ENCODE data around the gene ARPP21.

ARPP21 gene

DNA sequence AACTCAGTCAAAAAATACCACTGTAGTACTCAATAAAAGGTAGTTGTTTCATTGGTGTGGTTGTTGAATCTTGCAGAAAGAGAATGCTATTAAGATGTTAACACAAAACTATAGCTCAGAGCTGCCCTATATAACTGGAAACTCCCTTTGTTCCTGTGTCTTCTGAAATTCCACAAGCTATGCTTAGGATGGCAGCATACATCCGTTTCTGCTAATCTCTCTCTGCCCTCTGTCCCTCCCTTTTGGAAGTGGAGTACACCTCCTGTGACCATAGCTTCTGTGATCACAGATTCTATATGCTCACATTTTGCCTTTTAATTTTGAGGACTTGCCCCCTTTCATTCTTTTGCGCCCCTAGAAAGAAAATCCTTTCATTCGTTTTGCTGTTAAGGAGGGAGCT lies 33.7 kb downstream of the ARPP21 start:
- TF ChIP-seq, protein P1, sequence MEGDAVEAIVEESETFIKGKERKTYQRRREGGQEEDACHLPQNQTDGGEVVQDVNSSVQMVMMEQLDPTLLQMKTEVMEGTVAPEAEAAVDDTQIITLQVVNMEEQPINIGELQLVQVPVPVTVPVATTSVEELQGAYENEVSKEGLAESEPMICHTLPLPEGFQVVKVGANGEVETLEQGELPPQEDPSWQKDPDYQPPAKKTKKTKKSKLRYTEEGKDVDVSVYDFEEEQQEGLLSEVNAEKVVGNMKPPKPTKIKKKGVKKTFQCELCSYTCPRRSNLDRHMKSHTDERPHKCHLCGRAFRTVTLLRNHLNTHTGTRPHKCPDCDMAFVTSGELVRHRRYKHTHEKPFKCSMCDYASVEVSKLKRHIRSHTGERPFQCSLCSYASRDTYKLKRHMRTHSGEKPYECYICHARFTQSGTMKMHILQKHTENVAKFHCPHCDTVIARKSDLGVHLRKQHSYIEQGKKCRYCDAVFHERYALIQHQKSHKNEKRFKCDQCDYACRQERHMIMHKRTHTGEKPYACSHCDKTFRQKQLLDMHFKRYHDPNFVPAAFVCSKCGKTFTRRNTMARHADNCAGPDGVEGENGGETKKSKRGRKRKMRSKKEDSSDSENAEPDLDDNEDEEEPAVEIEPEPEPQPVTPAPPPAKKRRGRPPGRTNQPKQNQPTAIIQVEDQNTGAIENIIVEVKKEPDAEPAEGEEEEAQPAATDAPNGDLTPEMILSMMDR (conservative IDR thresholded peaks at IDR 0.05; ENCODE audit: low read depth, low read length) = no peak
- DNase-seq (ENCODE audit: low read depth) = no peak
- H3K4me3 ChIP-seq (ENCODE audit: low read depth, low read length) = no peak overlapping the region

DNA sequence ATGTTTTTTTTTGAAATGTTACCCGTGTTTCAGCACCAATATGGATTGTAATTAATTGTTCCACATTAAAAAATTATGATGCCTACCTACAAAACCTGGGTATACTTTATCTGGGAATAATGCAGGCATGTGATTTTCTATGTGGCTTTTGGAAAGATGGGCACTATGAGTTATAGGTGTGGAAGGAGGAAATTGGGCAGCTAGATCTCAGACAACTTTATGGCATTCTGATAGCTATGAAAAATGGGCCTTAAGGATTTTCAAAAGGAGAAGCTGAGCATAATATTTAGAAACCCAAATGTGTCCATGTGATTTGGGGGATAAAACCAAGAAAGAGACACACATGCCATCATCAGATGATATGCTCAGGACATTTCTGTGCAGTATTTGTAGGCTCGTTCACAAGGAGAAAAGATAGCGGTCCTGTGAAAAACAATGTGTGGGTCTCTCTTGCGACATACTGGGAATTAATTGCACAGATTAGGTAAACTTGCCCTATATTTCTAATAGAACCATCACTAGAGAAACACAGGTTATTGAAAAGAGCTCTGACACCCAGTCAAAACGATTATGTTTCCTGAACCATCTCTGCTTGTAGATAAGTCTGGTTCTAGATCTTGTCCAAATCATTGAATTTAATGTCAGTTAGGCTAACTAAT lies 35.3 kb downstream of the ARPP21 start:
- no peak for DNase-seq (ENCODE audit: low read depth)
- no peak overlapping the region for H3K4me3 ChIP-seq (ENCODE audit: low read depth, low read length)
- TF ChIP-seq, protein P1 (conservative IDR thresholded peaks at IDR 0.05; ENCODE audit: low read depth, low read length) = no peak

DNA sequence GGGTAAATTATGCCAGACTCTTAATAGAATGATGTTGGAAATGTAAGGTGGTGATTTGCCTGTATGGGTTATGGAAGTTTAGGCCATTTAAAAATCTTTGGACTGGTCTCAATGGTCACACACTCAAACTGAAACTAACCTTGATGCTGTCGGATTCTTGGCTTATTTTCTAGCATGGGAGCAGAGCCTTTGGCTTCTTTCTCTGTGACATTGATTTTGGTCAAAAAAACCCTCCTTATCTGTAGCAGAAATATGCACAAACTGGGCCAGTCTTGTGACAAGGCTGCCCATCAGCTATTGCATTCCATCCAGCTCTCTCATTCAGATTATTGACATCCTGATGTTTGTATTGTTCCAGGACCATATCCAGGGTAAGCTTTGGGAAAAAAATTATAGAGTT lies 35.9 kb downstream of the ARPP21 start:
- no peak overlapping the region for H3K4me3 ChIP-seq (ENCODE audit: low read depth, low read length)
- no peak for DNase-seq (ENCODE audit: low read depth)
- TF ChIP-seq, protein P1 (conservative IDR thresholded peaks at IDR 0.05; ENCODE audit: low read depth, low read length) = no peak

DNA sequence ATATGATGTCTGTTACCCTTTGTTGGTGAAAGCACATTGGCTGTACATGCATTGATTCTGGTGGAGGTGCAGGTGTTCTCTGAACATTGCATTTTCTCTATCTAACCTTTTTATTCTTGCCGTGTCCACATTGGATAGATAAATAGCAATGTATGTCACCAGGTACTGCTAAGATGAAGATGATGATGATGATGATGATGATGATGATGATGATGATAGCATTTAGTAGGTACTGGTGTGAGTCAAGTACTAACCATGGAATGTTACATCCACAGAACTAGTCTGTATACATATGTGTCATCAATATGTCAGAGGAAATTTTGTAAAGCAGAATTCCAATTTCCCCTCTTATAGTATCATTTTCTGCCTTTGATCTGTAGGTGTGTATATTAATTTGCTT lies 36.3 kb downstream of the ARPP21 start:
- TF ChIP-seq, protein P1 (conservative IDR thresholded peaks at IDR 0.05; ENCODE audit: low read depth, low read length) = no peak

DNA sequence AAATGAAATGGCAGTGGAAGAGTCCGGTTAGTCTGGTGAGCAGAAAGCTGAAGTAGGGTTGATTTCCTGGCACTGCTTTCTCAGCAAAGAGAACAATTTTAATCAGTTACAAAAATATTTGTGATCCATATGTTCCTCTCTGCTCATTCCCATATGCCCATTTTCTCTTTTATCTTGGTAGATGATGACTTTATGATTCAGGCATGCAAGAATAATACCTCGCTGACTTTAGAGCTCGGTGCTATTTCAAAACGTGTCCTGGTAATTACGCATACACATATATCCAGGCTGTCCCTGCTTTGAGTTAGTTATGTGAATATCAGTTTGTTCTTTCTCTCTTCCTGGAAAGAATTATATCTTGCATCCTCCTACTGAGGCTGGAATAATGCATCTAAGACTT lies 38.5 kb downstream of the ARPP21 start:
- peak; percentile 46 for DNase-seq (ENCODE audit: low read depth)
- H3K4me3 ChIP-seq (ENCODE audit: low read depth, low read length) = no peak overlapping the region
- TF ChIP-seq, protein P1 (conservative IDR thresholded peaks at IDR 0.05; ENCODE audit: low read depth, low read length) = no peak

More for the DNA sequence above, 36.3 kb downstream of the ARPP21 start:
- no peak overlapping the region for H3K4me3 ChIP-seq (ENCODE audit: low read depth, low read length)
- no peak for DNase-seq (ENCODE audit: low read depth)

DNA sequence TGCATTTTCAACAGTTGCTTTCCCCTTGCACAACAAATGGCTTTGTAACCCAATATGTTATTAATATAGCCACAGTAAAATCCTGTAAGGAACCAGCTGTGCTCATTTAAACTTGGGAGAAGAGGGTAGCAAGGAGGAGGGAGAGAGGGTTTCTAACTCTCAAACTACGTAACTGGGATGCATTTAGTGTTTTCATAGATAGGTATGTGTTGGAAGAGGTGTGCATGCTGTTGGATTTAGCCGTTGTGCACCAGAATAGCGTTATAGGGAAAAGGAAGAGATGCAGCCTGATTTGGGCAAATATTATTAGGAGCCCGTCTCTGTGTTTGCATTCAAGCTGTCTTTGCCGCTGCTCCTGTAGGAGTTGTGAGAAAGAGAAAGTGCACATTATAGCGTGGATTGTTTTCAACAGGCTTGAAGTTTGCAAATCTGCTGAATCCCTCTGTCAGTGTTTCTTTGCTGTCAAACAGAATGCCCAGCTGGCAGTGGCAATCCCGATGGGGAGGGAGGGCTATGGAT lies 39.4 kb downstream of the ARPP21 start:
- DNase-seq (ENCODE audit: low read depth) = no peak
- no peak overlapping the region for H3K4me3 ChIP-seq (ENCODE audit: low read depth, low read length)
- TF ChIP-seq, protein P1 (conservative IDR thresholded peaks at IDR 0.05; ENCODE audit: low read depth, low read length) = no peak

Measured in choroid plexus epithelial cell (primary cell).